CD4-positive, alpha-beta T cell treated with Interleukin-1 beta for 1 hour (primary cell): Measurements from ENCODE around the gene DPP10.

Experiments used
- DNase-seq, 2 donors: peaks; one replicate each; pipeline ENCODE4 v3.0.0-alpha.2; 2020 to 2022

The DPP10 gene

GRCh38 chr2:115163572-115163971 is 721.1 kb downstream of the DPP10 start:
- no peak for DNase-seq

- DNase-seq = no peak
Observed at GRCh38 chr2:115165529-115166109, 723.2 kb downstream of the DPP10 start.

GRCh38 chr2:115168457-115168856 is 726.0 kb downstream of the DPP10 start:
- DNase-seq = no peak

- DNase-seq = no peak
Observed at GRCh38 chr2:115169814-115170213, 727.4 kb downstream of the DPP10 start.

- no peak for DNase-seq
Observed at GRCh38 chr2:115171751-115172150, 729.3 kb downstream of the DPP10 start.

- no peak for DNase-seq
Observed at GRCh38 chr2:115174651-115175050, 732.2 kb downstream of the DPP10 start.

GRCh38 chr2:115183144-115183543 is 740.7 kb downstream of the DPP10 start:
- no peak for DNase-seq

- no peak for DNase-seq
Observed at GRCh38 chr2:115190459-115190858, 748.0 kb downstream of the DPP10 start.

- DNase-seq = no peak
Observed at GRCh38 chr2:115194623-115195022, 752.2 kb downstream of the DPP10 start.

GRCh38 chr2:115196587-115196986 is 754.1 kb downstream of the DPP10 start:
- no peak for DNase-seq

- no peak for DNase-seq
Observed at GRCh38 chr2:115199966-115200365, 757.5 kb downstream of the DPP10 start.

GRCh38 chr2:115201386-115201785 is 758.9 kb downstream of the DPP10 start:
- no peak for DNase-seq

- DNase-seq = no peak
Observed at GRCh38 chr2:115208493-115209164, 766.2 kb downstream of the DPP10 start.

- DNase-seq = no peak
Observed at GRCh38 chr2:115214050-115214449, 771.6 kb downstream of the DPP10 start.

GRCh38 chr2:115219296-115219695 is 776.9 kb downstream of the DPP10 start:
- no peak for DNase-seq

GRCh38 chr2:115234186-115234585 is 791.7 kb downstream of the DPP10 start:
- no peak for DNase-seq

- no peak for DNase-seq
Observed at GRCh38 chr2:115234737-115235136, 792.3 kb downstream of the DPP10 start.

GRCh38 chr2:115248066-115248465 is 805.6 kb downstream of the DPP10 start:
- no peak for DNase-seq

GRCh38 chr2:115277366-115277765 is 834.9 kb downstream of the DPP10 start:
- no peak for DNase-seq

- no peak for DNase-seq
Observed at GRCh38 chr2:115285416-115285815, 843.0 kb downstream of the DPP10 start.

- DNase-seq = no peak
Observed at GRCh38 chr2:115290478-115290877, 848.0 kb downstream of the DPP10 start.

- DNase-seq = no peak
Observed at GRCh38 chr2:115292742-115293141, 850.3 kb downstream of the DPP10 start.

- no peak for DNase-seq
Observed at GRCh38 chr2:115294999-115295398, 852.6 kb downstream of the DPP10 start.

GRCh38 chr2:115297056-115297455 is 854.6 kb downstream of the DPP10 start:
- DNase-seq = no peak

- DNase-seq = no peak
Observed at GRCh38 chr2:115299199-115299598, 856.8 kb downstream of the DPP10 start.
